Stimulated activated CD8-positive, alpha-beta memory T cell treated with anti-CD3 and anti-CD28 coated beads, Interleukin-7, amount 100 ng/mL, for 1 hour (primary cell): Measurements from ENCODE around the gene RSF1.
A peak's percentile ranks its signal among the peaks of the same experiment; 100 is the strongest.
"Not testable (repeated sequence)": the region's sequence is repeated elsewhere in the genome, so short reads cannot be mapped to it uniquely, and the experiment has no call there.

Experiments used
- DNase-seq, 2 donors: peaks; one replicate each; pipeline ENCODE4 v3.0.0-alpha.2; 2020; ENCODE audit warnings: low read depth in 2 of 2

The RSF1 gene

GRCh38 chr11:77690649-77691048 lies 129.9 kb downstream of the RSF1 start:
- no peak for DNase-seq

GRCh38 chr11:77687088-77687487 lies 133.4 kb downstream of the RSF1 start:
- no peak for DNase-seq

GRCh38 chr11:77677138-77677537 lies 143.4 kb downstream of the RSF1 start:
- no peak for DNase-seq

GRCh38 chr11:77672264-77672663 lies 148.3 kb downstream of the RSF1 start:
- DNase-seq, result no peak

GRCh38 chr11:77669848-77670511 lies 150.5 kb downstream of the RSF1 start:
- DNase-seq, result no peak

GRCh38 chr11:77668760-77669159 lies 151.8 kb downstream of the RSF1 start:
- no peak for DNase-seq

GRCh38 chr11:77665240-77665965 lies 155.1 kb downstream of the RSF1 start:
- no peak for DNase-seq

- no peak for DNase-seq
These were observed 158.9 kb downstream of the RSF1 start for GRCh38 chr11:77661670-77662069.

- no peak for DNase-seq
These were observed 159.6 kb downstream of the RSF1 start for GRCh38 chr11:77660947-77661346.

- DNase-seq, result no peak
These were observed 162.1 kb downstream of the RSF1 start for GRCh38 chr11:77658213-77659013.

GRCh38 chr11:77656362-77656761 lies 164.2 kb downstream of the RSF1 start:
- DNase-seq, result no peak

- no peak for DNase-seq
These were observed 165.6 kb downstream of the RSF1 start for GRCh38 chr11:77654770-77655434.

- no peak for DNase-seq
These were observed 170.4 kb downstream of the RSF1 start for GRCh38 chr11:77650123-77650522.

- no peak for DNase-seq
These were observed 172.7 kb downstream of the RSF1 start for GRCh38 chr11:77647654-77648305.

GRCh38 chr11:77644887-77645286 lies 175.6 kb downstream of the RSF1 start:
- no peak for DNase-seq

- no peak for DNase-seq
These were observed 178.3 kb downstream of the RSF1 start for GRCh38 chr11:77642228-77642627.

- DNase-seq, result peak; percentile 56 to 58
These were observed 183.0 kb downstream of the RSF1 start, which contains the start of gene CLNS1A for GRCh38 chr11:77637345-77638165. Gene CLNS1A (minus strand): TSS chr11:77637794. CDS start chr11:77637714, 80 bp downstream.

GRCh38 chr11:77636731-77637344 lies 183.7 kb downstream of the RSF1 start:
- no peak for DNase-seq

- not testable (repeated sequence) for DNase-seq
These were observed 186.6 kb downstream of the RSF1 start for GRCh38 chr11:77633926-77634325.

GRCh38 chr11:77630157-77630710 lies 190.3 kb downstream of the RSF1 start:
- no peak for DNase-seq
